NCI-H2081 treated with DMSO at 0.1 percent for 48 hours (cell line): ENCODE data around the gene KIRREL3.

Source experiments
- DNase-seq: peaks from one replicate; lab custom pipeline; 2025; lab: John Stamatoyannopoulos, UW

The KIRREL3 gene

DNA sequence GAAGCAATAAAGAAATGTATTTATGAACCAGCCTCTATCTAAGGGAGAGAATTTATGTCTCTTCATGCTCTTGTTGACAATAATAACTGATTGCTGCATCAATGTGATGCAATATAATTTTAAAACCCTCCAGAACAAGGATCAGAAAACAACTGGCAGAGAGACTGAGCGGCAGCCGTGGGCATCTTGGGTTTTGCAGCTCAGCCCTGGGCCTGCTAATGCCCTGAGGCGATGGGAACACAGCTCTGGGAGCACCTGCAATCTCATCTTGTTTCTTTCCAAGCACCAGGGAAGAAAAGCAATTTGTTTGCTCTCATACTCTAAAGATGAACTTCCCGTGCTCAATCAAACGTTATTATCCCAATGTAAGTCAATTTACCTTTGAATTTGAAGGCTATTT, 399.4 kb downstream of the KIRREL3 start:
- no peak for DNase-seq

DNA sequence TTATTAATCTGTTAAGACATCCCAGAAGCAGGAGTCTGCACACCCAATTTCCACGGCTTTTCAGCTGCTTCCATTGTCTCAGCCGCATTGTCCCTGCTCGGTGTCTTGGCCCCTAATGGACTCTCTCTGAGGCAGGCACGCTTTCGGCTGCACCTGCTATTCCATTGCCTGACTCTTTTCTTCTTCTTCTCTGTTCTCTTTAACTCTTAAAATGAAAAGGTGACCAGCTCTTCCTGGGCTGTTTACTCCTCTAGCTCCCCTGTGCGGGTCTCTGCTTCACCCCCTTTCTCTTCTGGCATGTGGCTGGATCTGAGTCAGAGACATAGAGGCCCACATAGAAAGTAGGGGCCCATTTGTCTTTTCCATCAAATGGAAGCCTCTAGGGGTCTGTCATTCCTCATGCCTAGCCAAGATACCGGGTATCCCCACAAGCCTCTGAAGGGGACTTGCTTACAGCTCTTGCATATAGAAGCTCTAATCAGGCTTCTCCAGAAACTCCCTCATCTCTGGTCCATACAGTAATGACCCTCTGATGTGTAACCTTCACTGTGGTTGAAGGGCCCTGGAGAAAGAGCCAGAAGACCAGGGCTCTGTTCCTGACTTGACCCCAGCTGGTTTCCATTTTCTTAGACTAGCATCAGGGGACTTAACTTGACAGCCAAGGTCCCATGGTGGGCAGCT, 401.2 kb downstream of the KIRREL3 start:
- DNase-seq, result no peak

DNA sequence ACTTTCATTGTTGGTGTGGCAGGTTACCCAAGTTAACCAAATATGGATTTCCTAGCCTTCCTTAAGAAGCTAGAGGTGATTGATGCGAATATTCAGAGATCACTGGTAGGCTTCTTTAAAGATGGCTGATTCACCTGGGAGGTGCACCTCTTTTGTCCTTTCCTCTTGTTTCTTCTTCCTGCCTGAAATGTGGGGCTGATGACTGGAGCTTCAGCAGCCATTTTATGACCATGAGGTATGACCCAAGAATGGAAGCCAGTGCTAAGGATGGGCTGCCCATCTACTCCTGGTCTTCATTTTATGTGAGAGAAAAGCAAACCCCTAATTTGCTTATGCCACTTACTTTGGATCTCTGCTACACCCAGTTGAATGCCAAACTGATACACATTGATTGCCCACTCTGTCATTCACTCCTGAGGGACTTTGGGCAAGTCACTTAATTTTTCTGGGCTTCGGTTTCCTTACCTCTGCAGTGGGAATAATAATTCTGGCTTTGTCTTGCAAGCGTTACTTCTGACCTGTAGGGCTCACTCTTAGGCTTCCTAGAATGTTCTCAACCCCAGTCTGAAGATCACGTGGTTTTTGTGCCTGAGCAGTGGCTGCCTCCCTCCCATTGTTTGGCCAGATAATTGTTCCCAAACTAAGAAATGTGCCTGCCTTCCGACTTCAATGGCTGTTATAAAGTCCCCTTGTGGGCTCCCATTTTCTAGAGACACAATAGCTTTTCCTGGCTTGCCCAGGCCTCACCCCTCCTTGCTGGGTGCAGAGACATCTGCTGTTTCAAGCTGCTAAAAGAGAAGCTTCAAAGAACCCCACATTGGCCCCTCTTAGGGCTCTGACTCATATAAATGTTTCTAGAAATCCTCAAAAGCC, 402.0 kb downstream of the KIRREL3 start:
- DNase-seq, result no peak

DNA sequence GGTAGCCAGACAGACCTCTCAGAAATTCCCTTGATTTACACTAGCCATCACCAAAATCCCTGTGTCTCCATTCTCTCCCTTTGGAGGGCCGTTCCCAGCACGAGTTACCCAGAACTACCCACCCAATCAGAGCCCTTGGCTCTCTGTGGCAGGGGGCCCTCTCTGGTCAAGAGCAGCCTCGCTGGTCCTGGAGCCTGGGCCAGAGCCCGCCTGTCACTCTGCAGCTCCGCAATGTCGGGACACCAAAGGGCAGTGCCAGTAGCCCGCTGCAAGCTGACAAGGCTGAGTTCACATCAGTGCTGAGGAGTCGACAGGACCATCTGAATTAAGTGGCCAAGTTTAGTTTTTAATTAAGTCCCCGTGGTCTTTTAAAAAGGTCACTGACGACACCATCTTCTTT, 403.5 kb downstream of the KIRREL3 start:
- DNase-seq, result no peak

DNA sequence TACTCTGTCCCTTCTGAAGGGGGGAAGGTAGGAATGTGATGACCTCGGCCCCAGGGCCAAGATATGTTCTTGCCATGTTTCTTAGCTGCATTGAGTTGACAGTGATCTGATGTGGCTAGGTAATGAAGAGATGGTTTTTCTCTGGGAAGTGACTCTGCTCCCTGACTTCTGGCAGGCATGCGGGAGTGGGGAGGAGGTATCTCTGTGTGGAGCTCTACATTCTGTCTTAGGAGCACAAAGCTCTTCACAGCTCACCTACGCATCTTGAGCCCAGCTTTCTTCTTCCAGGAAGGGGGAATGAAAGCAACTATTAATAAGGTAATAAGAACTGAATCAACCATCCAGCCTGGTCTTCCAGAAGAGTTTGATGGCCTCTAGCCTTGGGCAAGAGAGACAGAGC, 404.1 kb downstream of the KIRREL3 start:
- no peak for DNase-seq

DNA sequence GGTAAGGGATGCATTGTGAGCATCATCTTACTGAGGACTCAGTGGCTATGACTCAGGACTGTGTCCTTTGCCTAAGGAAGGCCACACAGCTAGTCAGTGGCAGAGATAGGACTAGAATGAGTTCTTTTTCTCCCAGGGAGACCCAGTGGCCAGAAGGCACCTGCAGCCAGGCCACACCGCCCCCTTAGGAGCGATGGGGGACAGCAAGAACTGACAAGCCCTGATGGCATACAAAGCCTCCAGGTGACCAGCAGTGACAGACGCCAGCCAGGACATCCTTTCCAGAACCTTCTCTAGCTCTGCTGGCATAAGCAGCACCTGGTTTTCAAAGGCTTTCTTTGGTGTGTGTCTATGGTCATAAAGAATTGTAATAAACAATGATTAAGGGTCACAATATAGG, 405.0 kb downstream of the KIRREL3 start:
- no peak for DNase-seq

DNA sequence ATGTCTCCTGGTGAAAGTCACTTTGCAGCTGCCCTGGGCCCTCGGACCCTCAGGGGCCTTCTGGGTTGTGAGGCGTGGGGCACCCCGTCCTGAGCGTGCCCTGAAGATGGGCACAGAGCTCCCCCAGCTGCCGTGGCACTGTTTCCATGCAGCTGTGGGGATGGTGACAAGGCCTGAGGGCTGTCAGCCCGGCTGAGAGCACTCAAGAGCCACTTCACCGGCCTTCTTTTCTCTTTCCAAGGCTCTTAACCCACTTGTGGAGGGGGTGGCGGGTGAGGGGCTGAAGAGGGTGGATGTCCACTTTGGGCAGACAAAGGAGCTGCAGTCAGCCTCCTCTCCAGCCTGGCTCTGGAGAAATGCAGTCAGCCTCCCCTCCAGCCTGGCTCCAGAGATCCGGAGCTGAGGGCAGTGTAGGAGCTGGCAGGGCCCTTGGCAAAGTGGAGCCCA, 405.6 kb downstream of the KIRREL3 start:
- DNase-seq, result no peak

DNA sequence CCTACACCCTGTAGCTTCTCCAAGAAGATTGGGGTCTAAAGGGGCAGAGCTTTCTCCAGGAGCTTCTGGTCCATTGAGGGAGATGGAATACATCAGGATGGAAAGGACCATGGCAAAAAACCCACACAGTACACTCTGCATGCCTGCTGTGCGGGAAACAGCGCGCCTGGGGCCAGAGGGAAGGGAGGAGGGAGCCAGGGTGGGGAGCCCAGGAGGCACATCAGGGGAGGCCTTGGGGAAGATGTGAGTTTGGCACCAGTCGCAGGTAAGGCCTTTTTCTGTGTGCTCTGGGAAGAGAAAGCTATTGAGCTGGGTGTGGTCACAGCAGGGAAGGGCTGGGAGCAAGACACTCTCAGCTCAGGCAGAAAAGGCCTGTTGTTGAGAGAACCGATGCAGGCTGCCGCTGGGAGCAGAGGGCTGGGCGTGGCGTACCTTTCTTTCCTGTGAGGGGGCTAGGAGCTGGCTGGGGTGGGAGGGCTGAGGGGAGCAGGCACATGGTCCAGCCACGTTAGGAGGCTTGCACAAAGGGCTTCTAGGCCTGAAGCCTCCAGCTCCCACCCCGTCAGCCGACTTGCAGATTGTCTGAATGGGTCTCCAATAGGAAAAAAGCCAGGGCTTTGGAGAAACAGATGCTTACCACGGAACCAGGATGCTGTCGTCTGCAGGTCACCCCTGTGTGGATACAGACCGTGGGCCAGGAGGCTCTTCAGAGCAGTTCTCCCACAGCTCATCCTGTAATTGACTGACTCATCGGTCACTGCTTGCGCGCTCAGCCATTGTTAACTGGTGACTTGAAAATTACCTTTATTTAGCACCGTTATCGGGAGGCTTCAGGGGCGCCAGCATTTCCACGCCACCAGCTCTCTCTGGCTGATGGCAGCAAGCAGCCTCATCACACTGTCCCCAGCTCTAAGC, 407.8 kb downstream of the KIRREL3 start:
- no peak for DNase-seq

DNA sequence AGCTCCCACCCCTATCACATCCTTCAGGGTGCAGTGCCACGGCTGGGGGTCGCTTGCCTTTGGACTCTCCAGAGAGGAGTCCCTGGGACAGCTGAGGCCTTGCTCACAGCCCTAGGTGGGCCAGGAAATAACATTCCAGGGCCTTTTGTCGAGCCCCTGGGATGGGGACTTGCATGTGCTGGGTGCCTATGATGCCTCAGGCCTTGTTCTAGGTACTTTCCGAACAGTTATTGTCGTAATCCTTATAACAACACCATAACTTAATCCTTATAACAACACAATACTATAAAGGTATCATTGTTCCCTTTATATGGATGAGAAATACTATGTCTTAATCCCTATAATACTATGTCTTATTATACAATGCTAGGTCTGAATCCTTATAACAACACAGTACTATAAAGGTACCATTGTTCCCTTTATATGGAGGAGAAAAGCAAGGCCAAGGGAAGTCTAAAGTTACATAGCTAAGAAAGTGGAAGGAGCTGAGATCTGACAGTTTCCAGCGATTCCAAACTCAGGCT, 408.5 kb downstream of the KIRREL3 start:
- no peak for DNase-seq

DNA sequence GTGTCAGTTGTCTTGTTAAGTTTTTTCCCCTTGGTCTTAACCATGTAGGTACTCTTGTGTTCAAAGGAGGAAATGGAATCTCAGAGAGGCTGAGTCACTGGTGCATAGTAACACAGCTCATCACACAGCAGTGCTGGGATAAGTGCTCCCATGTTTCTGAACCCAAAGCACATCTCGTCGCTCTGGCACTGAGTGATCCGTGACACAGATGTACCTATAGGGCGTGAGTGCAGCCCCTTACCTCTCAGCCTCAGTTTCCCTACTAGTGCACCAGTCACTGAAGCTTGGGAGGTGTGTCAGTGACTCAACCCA, 411.1 kb downstream of the KIRREL3 start:
- DNase-seq, result no peak

DNA sequence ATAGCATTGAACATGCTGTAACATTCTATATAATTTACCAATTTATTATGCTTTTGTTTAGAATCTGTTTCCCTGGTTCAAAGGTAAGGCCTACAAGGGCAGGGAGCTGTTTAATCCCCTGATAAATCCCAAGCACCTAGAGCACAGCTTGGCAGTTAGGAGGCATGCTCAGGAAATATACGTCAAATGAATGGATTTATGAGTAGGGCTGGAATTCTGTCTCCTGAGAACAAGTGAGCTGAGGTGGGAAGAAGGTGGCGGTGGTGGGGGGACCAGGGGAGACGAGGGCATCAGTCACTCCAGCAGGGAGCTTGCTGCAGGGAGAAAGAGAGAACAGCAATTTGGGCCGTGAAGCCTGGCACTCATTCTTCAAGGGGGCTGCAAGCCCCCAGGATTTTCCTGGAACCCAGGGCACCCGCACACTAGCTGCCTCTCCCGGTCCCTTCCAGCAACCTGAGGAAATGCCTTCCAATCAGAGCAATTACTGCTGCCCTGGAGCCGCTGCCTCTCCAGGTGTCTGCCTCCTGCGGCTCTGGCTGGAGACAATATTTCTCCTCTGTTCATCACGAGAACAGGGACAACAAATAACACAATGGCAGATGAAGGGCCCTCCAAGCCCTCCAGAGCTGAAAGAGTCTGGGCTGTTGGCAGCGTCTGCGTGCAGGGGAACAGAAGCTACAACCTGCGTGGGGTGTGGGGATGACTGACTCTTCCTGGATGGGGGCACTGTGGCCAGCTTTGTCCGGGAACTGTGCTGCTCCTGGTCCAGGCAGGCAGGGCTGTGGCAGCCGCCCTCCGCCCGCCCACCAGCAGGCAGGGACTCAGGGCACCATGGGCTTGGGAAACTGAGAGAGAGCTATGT, 411.7 kb downstream of the KIRREL3 start:
- DNase-seq, result no peak

DNA sequence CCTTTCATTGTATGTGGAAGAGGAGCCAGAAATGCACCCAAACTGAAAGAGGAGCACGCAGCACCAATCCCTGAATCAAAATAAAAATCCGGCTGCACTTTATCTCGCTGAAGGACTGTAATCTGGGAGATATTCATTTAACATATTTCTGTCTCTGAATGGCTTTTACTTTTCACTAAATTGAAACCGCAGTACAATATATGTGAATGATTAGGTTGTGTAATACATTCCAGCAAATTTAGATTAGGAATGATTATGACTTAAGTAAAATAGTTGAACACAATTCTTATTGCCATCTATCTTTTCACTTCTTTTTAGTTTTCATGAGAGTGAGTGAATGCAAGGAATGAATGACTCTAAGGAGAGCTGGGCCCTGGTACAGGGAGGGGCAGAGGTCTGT, 413.0 kb downstream of the KIRREL3 start:
- no peak for DNase-seq

DNA sequence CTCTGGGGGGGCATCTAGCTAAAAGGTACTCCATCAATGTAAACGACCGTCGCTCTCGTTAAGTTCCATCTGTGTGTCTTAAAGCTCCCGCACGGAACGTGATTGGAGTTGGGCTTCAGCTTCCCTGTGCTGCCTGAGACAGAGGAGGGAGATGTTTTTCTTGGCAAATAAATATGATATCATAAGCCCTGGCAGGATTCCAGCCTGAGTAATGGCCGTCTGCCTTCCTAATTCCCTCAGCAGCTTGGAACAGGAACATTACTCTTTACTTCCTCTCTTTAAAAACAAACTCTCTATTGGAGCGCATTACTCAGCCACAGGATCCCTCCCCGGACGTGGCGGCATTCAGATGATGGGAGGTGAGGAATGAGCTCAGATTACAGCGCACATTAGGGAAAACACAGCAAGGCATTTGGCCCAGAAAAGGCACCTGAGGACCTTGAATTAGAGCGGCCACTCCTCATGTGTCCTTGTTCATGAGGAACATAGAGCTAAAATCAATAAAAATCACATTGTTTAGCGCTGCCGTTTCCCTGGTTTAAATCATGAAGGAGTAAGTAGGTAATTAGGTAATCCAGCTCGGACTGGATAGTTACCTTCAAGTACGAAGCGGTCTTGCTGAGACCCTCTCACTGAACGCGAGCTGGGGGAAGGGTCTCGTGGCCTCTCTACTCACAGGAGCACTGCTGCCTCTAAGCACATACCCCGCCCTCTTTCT, 414.6 kb downstream of the KIRREL3 start:
- peak; percentile 70 for DNase-seq

DNA sequence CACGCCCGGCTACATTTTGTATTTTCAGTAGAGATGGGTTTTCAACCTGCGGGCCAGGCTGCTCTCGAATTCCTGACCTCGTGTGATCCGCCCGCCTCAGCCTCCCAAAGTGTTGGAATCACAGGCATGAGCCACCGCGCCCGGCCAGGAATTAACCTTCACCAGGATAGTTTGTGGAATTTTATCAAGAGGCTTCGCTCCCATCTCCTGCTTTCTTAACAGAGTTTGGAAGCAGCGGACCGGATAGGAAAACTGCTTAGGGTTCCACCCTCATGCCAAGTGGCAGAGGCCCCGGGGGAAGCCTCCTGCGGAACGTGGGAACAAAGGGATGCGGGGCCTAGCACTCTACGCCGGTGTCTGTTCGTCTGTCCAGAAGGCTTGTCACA, 415.2 kb downstream of the KIRREL3 start:
- no peak for DNase-seq

DNA sequence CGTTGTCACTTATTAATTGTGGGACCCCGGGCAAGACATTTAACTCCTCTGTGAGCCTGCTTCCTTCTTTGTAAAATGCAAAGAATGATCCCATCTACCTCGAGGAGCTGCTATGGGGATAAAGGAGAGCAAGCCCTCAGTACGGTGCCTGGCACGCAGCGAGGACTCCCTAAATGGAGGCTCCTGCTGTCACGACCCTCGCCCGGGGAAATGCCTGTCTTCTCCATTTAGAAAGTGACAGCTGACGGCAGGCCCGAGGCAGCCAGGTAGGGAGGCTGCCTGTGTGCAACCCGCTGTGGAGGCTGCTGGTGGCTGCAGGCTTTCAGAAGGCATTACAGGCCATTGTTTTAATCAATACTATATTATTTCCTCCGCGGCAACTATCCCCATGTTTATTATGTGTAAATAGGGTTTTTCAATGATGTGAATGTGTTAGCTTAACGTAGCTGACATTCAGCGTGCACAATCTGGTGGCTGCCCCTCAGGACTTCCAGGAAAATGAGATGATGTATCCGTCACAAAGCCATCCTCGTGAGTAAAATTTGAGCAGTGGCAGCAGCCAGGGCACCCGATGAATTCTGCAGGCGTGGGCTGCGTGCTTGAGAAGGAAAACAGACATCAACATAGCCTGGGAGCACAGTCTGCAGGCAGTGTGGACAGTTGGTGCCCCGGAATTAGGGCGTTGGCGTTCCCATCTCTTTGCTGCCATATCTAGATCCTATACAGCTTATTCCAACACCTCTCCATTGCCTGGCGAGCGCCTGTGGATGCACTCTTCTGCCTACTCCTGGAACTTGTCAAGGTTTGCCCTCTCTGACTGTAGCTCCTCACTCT, 416.8 kb downstream of the KIRREL3 start:
- DNase-seq, result no peak

DNA sequence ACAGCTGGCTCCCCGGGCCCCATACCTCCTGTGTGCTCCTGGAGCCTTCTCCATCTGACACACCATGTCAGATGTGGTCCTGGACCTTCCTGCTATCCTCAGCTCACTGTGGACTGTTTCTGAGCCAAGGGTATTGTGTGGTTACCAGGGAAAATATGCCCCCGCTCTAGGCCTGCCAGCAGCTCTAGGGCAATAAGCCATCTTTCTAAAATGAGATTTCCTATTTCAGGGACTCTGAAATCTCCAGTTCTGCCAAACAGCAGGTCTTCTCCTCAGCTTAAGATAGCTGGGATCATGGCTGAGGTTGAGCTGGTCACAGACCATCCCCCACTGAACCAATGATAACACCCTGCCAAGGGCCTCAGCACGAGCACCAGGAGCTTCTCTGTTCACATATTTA, 417.5 kb downstream of the KIRREL3 start:
- DNase-seq, result no peak

DNA sequence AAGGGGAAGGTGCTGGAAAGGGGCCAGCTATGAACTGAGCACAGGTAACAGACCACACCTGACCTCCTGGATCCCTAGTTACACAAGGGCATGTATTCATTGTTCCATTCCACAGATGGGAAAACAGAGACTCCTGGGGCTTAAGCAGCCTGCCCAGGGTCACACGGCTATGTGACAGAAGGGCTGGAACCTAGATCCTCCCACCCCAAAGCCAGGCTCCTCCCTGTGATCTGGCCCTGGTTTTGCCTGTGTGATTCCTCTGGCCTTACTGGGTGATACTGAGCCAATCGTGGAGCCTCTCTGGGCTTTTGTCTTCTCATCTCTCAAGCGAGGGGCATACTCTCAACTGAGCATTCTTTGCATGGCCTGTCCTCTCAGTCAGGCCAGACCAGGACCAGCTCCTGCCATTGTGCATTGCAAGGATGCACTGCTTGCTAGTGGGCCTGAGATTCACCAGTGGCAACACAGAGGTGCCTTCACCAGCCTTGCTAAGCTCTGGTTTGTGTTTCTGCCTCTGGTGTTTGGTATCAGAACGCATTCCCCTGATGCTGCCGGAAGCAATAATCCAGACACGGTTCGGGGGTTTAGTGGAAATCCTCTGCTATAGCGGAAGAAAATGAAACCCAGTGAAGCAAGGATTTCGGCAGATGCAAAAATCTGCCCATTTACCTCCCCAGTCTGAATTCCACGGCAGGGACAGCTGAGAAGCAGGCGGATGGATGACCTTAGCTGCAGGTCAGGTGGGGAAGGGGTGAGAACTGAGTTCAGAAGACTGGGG, 418.5 kb downstream of the KIRREL3 start:
- DNase-seq, result no peak

DNA sequence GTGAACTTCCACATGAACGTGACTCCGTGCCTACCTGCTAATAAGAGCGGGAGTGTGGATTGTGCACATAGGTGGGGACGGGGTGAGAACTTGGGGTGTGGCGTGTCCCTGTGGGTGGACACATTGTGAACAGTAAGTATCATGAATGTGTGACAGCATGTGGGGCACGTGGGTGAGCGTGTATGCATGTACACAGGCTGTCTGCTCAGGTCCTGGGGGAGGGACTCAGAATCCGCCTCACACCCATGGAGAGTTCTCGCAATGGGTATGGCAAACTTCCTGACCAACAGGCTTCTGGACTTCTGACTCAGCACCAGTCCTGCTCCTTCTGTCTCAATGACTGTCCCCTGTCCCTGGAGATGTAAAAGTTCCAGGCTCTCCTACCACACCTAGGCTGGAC, 422.1 kb downstream of the KIRREL3 start:
- no peak for DNase-seq

DNA sequence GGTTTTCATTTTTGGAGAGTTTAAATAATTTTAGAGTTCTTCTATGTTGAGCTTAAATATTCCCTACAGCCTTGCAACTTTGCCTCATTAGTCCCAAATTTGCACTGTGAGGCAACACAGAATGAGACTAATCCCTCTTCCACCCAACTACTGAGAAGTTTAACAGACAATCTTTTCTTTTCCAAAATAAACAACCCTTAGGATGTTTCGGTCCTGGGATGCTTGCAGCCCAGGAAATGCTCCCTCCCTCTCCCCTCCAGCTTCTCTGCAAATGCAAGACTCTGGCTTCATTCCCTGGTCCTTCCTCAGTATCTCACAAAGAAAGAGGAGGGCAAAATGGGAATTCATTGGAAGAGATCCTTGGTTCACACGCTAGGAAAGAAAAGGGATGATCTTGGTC, 422.5 kb downstream of the KIRREL3 start:
- no peak for DNase-seq
